ENCODE measurements around the gene KCNQ1. TPM values are rescaled to one million over a fixed set of nuclear protein-coding genes. Genes with fewer than 3 reads are reported as not detected.

Gene KCNQ1
- total and polyA plus RNA-seq, 2 donors (not counting 1 experiment from before 2014, with no cell fraction given): 21.5 to 28.8 TPM

- no peak overlapping the region for H3K9ac ChIP-seq (ENCODE audit: low read length)
- 88% methylated on average over 5 of the region's 7 CpGs for WGBS (ENCODE audit: insufficient coverage)
- TF ChIP-seq CTCF (IDR thresholded peaks at IDR 0.05): no peak
- no peak for TF ChIP-seq EZH2 (IDR thresholded peaks at IDR 0.05; ENCODE audit: borderline replicate concordance, insufficient read depth, low read depth, low read length, poor library complexity, severe bottlenecking)
- H3K27ac Mint-ChIP-seq: no peak overlapping the region
- H3K4me2 ChIP-seq (replicated peaks; ENCODE audit: low read depth, low read length, poor library complexity, severe bottlenecking): no peak overlapping the region
- peaks cover 0 to 6% (median 0%) of the 10 kb centered on the region in 3 donors for H3K9me3 ChIP-seq (ENCODE audit: control extremely low read depth in 1 of 3, control insufficient read depth in 2 of 3, insufficient read depth in 1 of 3, low read length in 2 of 3)
- DNase-seq: no peak
- peaks cover 7 to 13% of the 10 kb centered on the region in 2 donors for H3K4me1 ChIP-seq (ENCODE audit: control insufficient read depth in 2 of 2, insufficient read depth in 2 of 2, low read length in 2 of 2)
- no peaks in the 10 kb centered on the region for H3K9me3 Mint-ChIP-seq (ENCODE audit: insufficient read depth)
- H3K4me3 Mint-ChIP-seq: no peak overlapping the region
- CTCF ChIA-PET: no interaction called here
- H2AFZ ChIP-seq (ENCODE audit: insufficient read depth, low read depth, low read length, poor library complexity, severe bottlenecking): no peak overlapping the region
- POLR2A ChIA-PET: no interaction called here
- no peaks in the 10 kb centered on the region for H3K36me3 ChIP-seq (replicated peaks in 1 of 2; ENCODE audit: control extremely low read depth in 1 of 2, control insufficient read depth in 1 of 2, extremely low read depth in 1 of 2, insufficient read depth in 2 of 2, low read length in 1 of 2)
- no peaks in the 10 kb centered on the region for H3K27me3 Mint-ChIP-seq
- no peaks in the 10 kb centered on the region for H3K79me2 ChIP-seq (ENCODE audit: control insufficient read depth, insufficient read depth, low read length)
- H3K27me3 ChIP-seq (replicated peaks in 1 of 4; ENCODE audit: control extremely low read depth in 1 of 4, control insufficient read depth in 3 of 4, insufficient read depth in 4 of 4, low read length in 3 of 4): no peaks in the 10 kb centered on the region
- intact Hi-C loops (cut with micrococcal nuclease): no loop called here
- no peak overlapping the region for H3K27ac ChIP-seq (ENCODE audit: low read length in 2 of 2)
- H3K4me3 ChIP-seq (ENCODE audit: control extremely low read depth in 1 of 5, extremely low read depth in 1 of 5, insufficient read depth in 1 of 5, low read depth in 2 of 5, low read length in 4 of 5): no peak overlapping the region
- H4K20me1 ChIP-seq (ENCODE audit: control insufficient read depth, insufficient read depth, low read length, poor library complexity, severe bottlenecking): peaks cover 6% of the 10 kb centered on the region
- peaks cover 24% of the 10 kb centered on the region for H3K4me1 Mint-ChIP-seq
- no peak for ATAC-seq (ENCODE audit: low read depth)
Observed at GRCh38 chr11:2675540-2675939, 230.7 kb downstream of the KCNQ1 start.

GRCh38 chr11:2677127-2677526, 232.3 kb downstream of the KCNQ1 start:
- Mint-ChIP-seq H3K4me3 (no peak overlapping the region), H3K4me1 (peaks cover 32% of the 10 kb centered on the region), H3K27me3 (no peaks in the 10 kb centered on the region), H3K27ac (peak overlapping the region; percentile 5), H3K9me3 (ENCODE audit: insufficient read depth) (no peaks in the 10 kb centered on the region)
- H2AFZ ChIP-seq (ENCODE audit: insufficient read depth, low read depth, low read length, poor library complexity, severe bottlenecking): no peak overlapping the region
- no peaks in the 10 kb centered on the region for H4K20me1 ChIP-seq (ENCODE audit: control insufficient read depth, insufficient read depth, low read length, poor library complexity, severe bottlenecking)
- no peaks in the 10 kb centered on the region for H3K36me3 ChIP-seq (replicated peaks in 1 of 2; ENCODE audit: control extremely low read depth in 1 of 2, control insufficient read depth in 1 of 2, extremely low read depth in 1 of 2, insufficient read depth in 2 of 2, low read length in 1 of 2)
- ATAC-seq (ENCODE audit: low read depth) (peak; percentile 31), DNase-seq (peak; percentile 23)
- 33% methylated on average over 1 of the region's 1 CpG for WGBS (ENCODE audit: insufficient coverage)
- intact Hi-C loops (cut with micrococcal nuclease): no loop called here
- CTCF ChIA-PET: no interaction called here
- no peaks in the 10 kb centered on the region for H3K79me2 ChIP-seq (ENCODE audit: control insufficient read depth, insufficient read depth, low read length)
- H3K4me2 ChIP-seq (replicated peaks; ENCODE audit: low read depth, low read length, poor library complexity, severe bottlenecking): no peak overlapping the region
- no peaks in the 10 kb centered on the region for H3K27me3 ChIP-seq (replicated peaks in 1 of 4; ENCODE audit: control extremely low read depth in 1 of 4, control insufficient read depth in 3 of 4, insufficient read depth in 4 of 4, low read length in 3 of 4)
- peak overlapping the region in 1 of 2 donors; percentile 40 for H3K27ac ChIP-seq (ENCODE audit: low read length in 2 of 2)
- H3K9me3 ChIP-seq (ENCODE audit: control extremely low read depth in 1 of 3, control insufficient read depth in 2 of 3, insufficient read depth in 1 of 3, low read length in 2 of 3): peaks cover 0 to 3% (median 0%) of the 10 kb centered on the region in 3 donors
- no peak overlapping the region for H3K9ac ChIP-seq (ENCODE audit: low read length)
- no peak overlapping the region for H3K4me3 ChIP-seq (ENCODE audit: control extremely low read depth in 1 of 5, extremely low read depth in 1 of 5, insufficient read depth in 1 of 5, low read depth in 2 of 5, low read length in 4 of 5)
- TF ChIP-seq EZH2 (IDR thresholded peaks at IDR 0.05; ENCODE audit: borderline replicate concordance, insufficient read depth, low read depth, low read length, poor library complexity, severe bottlenecking) (no peak), CTCF (IDR thresholded peaks at IDR 0.05) (no peak)
- peaks cover 21 to 27% of the 10 kb centered on the region in 2 donors for H3K4me1 ChIP-seq (ENCODE audit: control insufficient read depth in 2 of 2, insufficient read depth in 2 of 2, low read length in 2 of 2)
- POLR2A ChIA-PET: no interaction called here

Measured in B cell (primary cell).